GM19397 (cell line): ENCODE results near the gene PDCD5.

ENCODE experiments used
- ATAC-seq: cut with Tn5 transposase; IDR thresholded peaks from one replicate; pipeline ENCODE4 v1.9.1; 2021; ENCODE audit warnings: mild to moderate bottlenecking, moderate library complexity; ENCODE audit not compliant: unreplicated experiment

PDCD5 gene

GRCh38 chr19:32630338-32630737, 49.3 kb downstream of the PDCD5 start:
- no peak for ATAC-seq

- no peak for ATAC-seq
Observed at GRCh38 chr19:32631381-32631780, 50.4 kb downstream of the PDCD5 start.
